Measurements from ENCODE around the gene CDH4. TPM values are rescaled to one million over a fixed set of nuclear protein-coding genes. Genes with fewer than 3 reads are reported as not detected.

The CDH4 gene
- total RNA-seq, 4 donors from 2014 or later: not detected

DNA sequence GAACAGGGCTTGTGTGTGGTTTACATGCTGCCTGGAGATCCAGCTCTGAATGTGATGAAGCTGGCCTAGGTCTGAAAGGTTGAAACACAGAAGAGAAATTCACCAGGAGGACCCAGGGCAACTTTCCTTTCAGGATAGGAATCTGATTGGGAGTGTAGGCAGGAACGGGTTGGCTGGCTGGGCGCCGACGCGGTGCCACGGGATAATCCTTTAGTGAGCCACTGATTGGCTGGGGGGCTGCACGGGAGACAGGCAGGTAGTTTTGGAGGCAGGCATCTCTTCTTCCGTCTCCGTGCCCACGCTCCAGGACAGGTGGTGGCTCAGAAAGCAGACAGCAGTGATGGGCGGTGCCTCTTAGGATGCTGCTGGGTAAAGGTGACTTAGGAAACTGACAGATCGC lies 294.6 kb downstream of the CDH4 start:
- peaks cover 6% of the 10 kb centered on the region for H3K27me3 ChIP-seq
- no peaks in the 10 kb centered on the region for H3K9me3 ChIP-seq
- H3K4me1 ChIP-seq: no peaks in the 10 kb centered on the region
- H3K4me3 ChIP-seq: no peak overlapping the region
- 89 to 96% methylated on average over 5 to 12 of the region's 12 CpGs for WGBS, 2 donors (ENCODE audit: low coverage in 1 of 2)
- in situ Hi-C loops (cut with MboI; ENCODE audit: low pct_ligation_motif_present in 1 of 4, low pct_unique_long_range_greater_than_20kb in 1 of 4, low sequenced_read_pairs in 3 of 4) (no loop called here), intact Hi-C loops (cut with DNase I; ENCODE audit: low total_unique reads) (no loop called here)
- TF ChIP-seq EP300 (IDR thresholded peaks at IDR 0.05; ENCODE audit: low read depth): no peak
- TF ChIP-seq POLR2A (IDR thresholded peaks at IDR 0.05): no peak
- no peak for TF ChIP-seq POLR2AphosphoS5 (IDR thresholded peaks at IDR 0.05)
- TF ChIP-seq, protein P1, sequence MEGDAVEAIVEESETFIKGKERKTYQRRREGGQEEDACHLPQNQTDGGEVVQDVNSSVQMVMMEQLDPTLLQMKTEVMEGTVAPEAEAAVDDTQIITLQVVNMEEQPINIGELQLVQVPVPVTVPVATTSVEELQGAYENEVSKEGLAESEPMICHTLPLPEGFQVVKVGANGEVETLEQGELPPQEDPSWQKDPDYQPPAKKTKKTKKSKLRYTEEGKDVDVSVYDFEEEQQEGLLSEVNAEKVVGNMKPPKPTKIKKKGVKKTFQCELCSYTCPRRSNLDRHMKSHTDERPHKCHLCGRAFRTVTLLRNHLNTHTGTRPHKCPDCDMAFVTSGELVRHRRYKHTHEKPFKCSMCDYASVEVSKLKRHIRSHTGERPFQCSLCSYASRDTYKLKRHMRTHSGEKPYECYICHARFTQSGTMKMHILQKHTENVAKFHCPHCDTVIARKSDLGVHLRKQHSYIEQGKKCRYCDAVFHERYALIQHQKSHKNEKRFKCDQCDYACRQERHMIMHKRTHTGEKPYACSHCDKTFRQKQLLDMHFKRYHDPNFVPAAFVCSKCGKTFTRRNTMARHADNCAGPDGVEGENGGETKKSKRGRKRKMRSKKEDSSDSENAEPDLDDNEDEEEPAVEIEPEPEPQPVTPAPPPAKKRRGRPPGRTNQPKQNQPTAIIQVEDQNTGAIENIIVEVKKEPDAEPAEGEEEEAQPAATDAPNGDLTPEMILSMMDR (IDR thresholded peaks at IDR 0.05): no peak
- H3K27ac ChIP-seq: no peak overlapping the region
- H3K36me3 ChIP-seq: no peaks in the 10 kb centered on the region
- DNase-seq: no peak

DNA sequence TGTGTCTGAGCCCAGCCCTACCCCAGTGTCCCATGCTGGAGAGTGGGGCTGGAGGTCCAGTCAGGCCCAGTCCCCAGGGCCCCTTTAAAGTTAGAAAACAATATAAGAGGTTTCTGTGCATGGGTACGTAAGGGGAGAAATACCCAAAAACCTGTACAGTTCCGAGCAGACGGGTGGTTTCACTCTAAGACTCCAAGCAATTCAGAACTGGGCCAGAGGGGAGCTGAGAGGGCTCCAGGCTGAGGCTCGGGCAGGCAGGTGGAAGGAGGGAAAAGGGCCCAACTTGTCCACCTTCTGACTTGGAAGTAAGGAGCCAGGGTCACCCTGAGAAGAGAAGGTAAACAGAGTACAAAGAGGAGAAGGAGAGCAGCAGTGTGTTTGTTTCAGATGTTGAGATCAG lies 296.0 kb downstream of the CDH4 start:
- Histone ChIP-seq H3K9me3 (peaks cover 0 to 3% of the 10 kb centered on the region in 2 donors), H3K36me3 (no peaks in the 10 kb centered on the region), H3K27me3 (peaks cover 6% of the 10 kb centered on the region), H3K4me3 (no peak overlapping the region), H3K4me1 (no peaks in the 10 kb centered on the region), H3K27ac (no peak overlapping the region)
- DNase-seq: no peak
- TF ChIP-seq POLR2AphosphoS5 (IDR thresholded peaks at IDR 0.05) (no peak), EP300 (IDR thresholded peaks at IDR 0.05; ENCODE audit: low read depth) (no peak), POLR2A (IDR thresholded peaks at IDR 0.05) (no peak)
- TF ChIP-seq, protein P1 (IDR thresholded peaks at IDR 0.05): no peak
- in situ Hi-C loops (cut with MboI; ENCODE audit: low pct_ligation_motif_present in 1 of 4, low pct_unique_long_range_greater_than_20kb in 1 of 4, low sequenced_read_pairs in 3 of 4) (no loop called here), intact Hi-C loops (cut with DNase I; ENCODE audit: low total_unique reads) (no loop called here)
- 73% methylated on average over 4 of the region's 4 CpGs; no CpG with 5 or more reads in 1 of the 2 donors for WGBS, 2 donors (ENCODE audit: low coverage in 1 of 2)

DNA sequence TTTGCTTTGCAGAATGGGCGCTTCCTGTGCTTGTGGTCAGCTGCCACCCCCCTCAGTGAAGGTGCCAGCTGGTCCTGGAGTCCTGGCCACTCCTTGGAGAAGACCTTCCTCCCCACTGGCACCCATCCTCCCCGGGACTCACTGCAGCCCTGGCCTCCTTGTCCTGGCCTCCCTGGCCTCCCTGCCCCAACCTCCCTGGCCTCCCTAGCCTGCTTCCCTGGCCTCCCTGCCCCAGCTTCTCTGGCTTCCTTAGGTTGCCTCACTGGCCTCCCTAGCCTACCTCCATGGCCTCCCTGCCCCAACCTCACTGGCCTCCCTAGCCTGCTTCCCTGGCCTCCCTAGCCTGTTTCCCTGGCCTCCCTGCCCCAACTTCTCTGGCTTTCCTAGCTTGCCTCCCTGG lies 297.8 kb downstream of the CDH4 start:
- H3K27me3 ChIP-seq: peaks cover 6% of the 10 kb centered on the region
- H3K4me1 ChIP-seq: no peaks in the 10 kb centered on the region
- no peaks in the 10 kb centered on the region for H3K36me3 ChIP-seq
- no peak overlapping the region for H3K27ac ChIP-seq
- 83% methylated on average over 2 of the region's 2 CpGs; no CpG with 5 or more reads in 1 of the 2 donors for WGBS, 2 donors (ENCODE audit: low coverage in 1 of 2)
- peaks cover 0 to 3% of the 10 kb centered on the region in 2 donors for H3K9me3 ChIP-seq
- H3K4me3 ChIP-seq: no peak overlapping the region
- TF ChIP-seq POLR2A (IDR thresholded peaks at IDR 0.05) (no peak), POLR2AphosphoS5 (IDR thresholded peaks at IDR 0.05) (no peak), EP300 (IDR thresholded peaks at IDR 0.05; ENCODE audit: low read depth) (no peak)
- TF ChIP-seq, protein P1 (IDR thresholded peaks at IDR 0.05): no peak
- DNase-seq: no peak
- in situ Hi-C loops (cut with MboI; ENCODE audit: low pct_ligation_motif_present in 1 of 4, low pct_unique_long_range_greater_than_20kb in 1 of 4, low sequenced_read_pairs in 3 of 4) (no loop called here), intact Hi-C loops (cut with DNase I; ENCODE audit: low total_unique reads) (no loop called here)

DNA sequence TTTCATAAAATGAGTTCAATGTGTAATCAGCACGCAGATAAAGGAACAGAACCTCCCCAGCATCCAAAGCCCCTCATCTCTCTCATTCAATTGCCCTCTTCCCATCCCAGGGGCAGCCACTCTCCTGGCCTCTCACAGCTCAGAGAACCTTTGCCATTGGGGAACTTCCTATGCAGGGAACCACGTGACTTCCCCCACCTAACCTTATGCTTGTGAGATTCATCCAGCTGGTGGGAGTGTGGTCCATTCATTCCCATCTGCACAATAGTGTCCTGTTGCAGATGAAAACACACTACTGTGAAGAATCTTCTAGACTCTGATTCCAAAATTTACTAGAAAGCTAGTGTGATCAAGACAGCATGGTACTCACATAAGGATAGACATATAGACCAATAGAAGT lies 299.3 kb downstream of the CDH4 start:
- in situ Hi-C loops (cut with MboI; ENCODE audit: low pct_ligation_motif_present in 1 of 4, low pct_unique_long_range_greater_than_20kb in 1 of 4, low sequenced_read_pairs in 3 of 4) (no loop called here), intact Hi-C loops (cut with DNase I; ENCODE audit: low total_unique reads) (no loop called here)
- TF ChIP-seq POLR2A (IDR thresholded peaks at IDR 0.05) (no peak), POLR2AphosphoS5 (IDR thresholded peaks at IDR 0.05) (no peak), EP300 (IDR thresholded peaks at IDR 0.05; ENCODE audit: low read depth) (no peak)
- TF ChIP-seq, protein P1 (IDR thresholded peaks at IDR 0.05): no peak
- Histone ChIP-seq H3K9me3 (peaks cover 0 to 3% of the 10 kb centered on the region in 2 donors), H3K27me3 (peaks cover 6% of the 10 kb centered on the region), H3K4me3 (no peak overlapping the region), H3K36me3 (no peaks in the 10 kb centered on the region), H3K4me1 (no peaks in the 10 kb centered on the region), H3K27ac (no peak overlapping the region)
- 71% methylated on average over 2 of the region's 2 CpGs; no CpG with 5 or more reads in 1 of the 2 donors for WGBS, 2 donors (ENCODE audit: low coverage in 1 of 2)
- DNase-seq: no peak
